Measurements from ENCODE around the gene RFPL1. TPM values are rescaled to one million over a fixed set of nuclear protein-coding genes. Genes with fewer than 3 reads are reported as not detected.
"Not testable (repeated sequence)": the region's sequence is repeated elsewhere in the genome, so short reads cannot be mapped to it uniquely, and the experiment has no call there.

Gene RFPL1
- total RNA-seq, 4 donors from 2014 or later = not detected

DNA sequence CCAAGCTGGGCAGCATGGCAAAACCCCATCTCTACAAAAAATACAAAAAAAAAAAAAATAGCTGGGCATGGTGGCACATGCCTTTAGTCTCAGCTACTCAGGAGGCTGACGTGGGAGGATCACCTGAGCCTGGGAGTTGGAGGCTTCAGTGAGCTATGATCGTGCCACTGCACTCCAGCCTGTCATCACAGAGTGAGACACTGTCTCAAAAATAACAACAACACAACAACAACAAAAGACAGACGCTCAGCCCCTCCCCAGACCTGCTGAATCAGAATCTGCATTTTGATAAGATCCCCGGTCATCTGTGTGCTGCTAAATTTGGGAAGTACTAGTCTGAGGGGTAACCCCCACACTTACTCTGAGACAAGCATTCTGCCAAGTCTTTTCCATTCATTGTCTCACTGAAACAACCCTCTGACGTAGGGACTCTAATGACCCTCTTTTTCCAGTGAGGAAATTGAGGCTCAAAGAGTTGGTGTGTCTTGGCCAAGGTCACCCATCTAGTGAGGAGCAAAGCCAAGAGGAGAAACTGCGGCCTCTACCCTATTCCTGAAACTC, 49.1 kb downstream of the RFPL1 start:
- WGBS, 2 donors = 87 to 89% methylated on average over 6 of the region's 6 CpGs
- TF ChIP-seq POLR2A (IDR thresholded peaks at IDR 0.05) = no peak
- TF ChIP-seq, protein P1, sequence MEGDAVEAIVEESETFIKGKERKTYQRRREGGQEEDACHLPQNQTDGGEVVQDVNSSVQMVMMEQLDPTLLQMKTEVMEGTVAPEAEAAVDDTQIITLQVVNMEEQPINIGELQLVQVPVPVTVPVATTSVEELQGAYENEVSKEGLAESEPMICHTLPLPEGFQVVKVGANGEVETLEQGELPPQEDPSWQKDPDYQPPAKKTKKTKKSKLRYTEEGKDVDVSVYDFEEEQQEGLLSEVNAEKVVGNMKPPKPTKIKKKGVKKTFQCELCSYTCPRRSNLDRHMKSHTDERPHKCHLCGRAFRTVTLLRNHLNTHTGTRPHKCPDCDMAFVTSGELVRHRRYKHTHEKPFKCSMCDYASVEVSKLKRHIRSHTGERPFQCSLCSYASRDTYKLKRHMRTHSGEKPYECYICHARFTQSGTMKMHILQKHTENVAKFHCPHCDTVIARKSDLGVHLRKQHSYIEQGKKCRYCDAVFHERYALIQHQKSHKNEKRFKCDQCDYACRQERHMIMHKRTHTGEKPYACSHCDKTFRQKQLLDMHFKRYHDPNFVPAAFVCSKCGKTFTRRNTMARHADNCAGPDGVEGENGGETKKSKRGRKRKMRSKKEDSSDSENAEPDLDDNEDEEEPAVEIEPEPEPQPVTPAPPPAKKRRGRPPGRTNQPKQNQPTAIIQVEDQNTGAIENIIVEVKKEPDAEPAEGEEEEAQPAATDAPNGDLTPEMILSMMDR (IDR thresholded peaks at IDR 0.05) = no peak
- no peak for DNase-seq (ENCODE audit: low spot score in 2 of 2)
- no peak overlapping the region for H3K4me3 ChIP-seq (ENCODE audit: low read depth, poor library complexity, severe bottlenecking)
- intact Hi-C loops (cut with DNase I; ENCODE audit: low total_unique reads) = no loop called here

DNA sequence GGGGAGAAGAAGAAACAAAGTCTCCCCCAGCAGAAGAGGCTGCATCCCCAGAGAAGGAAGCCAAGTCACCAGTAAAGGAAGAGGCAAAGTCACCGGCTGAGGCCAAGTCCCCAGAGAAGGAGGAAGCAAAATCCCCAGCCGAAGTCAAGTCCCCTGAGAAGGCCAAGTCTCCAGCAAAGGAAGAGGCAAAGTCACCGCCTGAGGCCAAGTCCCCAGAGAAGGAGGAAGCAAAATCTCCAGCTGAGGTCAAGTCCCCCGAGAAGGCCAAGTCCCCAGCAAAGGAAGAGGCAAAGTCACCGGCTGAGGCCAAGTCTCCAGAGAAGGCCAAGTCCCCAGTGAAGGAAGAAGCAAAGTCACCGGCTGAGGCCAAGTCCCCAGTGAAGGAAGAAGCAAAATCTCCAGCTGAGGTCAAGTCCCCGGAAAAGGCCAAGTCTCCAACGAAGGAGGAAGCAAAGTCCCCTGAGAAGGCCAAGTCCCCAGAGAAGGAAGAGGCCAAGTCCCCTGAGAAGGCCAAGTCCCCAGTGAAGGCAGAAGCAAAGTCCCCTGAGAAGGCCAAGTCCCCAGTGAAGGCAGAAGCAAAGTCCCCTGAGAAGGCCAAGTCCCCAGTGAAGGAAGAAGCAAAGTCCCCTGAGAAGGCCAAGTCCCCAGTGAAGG, 50.9 kb downstream of the RFPL1 start:
- DNase-seq (ENCODE audit: low spot score in 2 of 2) = peak in 1 of 2 donors; percentile 56
- WGBS, 2 donors = 77 to 78% methylated on average over 8 of the region's 8 CpGs
- intact Hi-C loops (cut with DNase I; ENCODE audit: low total_unique reads) = not testable (repeated sequence)

DNA sequence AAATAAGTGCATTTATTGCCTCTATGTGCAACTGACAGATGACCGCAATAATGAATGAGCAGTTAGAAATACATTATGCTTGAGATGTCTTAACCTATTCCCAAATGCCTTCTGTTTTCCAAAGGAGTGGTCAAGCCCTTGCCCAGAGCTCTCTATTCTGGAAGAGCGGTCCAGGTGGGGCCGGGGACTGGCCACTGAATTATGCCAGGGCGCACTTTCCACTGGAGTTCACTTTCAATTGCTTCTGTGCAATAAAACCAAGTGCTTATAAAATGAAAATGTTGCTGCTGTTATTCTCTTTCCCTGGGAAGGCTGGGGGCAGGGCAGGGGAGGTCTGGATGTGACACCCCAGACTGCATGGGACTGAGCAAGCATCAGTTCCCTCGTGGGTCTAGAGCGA, 52.6 kb downstream of the RFPL1 start:
- TF ChIP-seq, protein P1 (IDR thresholded peaks at IDR 0.05) = no peak
- intact Hi-C loops (cut with DNase I; ENCODE audit: low total_unique reads) = no loop called here
- H3K4me3 ChIP-seq (ENCODE audit: low read depth, poor library complexity, severe bottlenecking) = no peak overlapping the region
- 87 to 93% methylated on average over 6 of the region's 6 CpGs for WGBS, 2 donors
- DNase-seq (ENCODE audit: low spot score in 2 of 2) = no peak

More for the DNA sequence above, 50.9 kb downstream of the RFPL1 start:
- not testable (repeated sequence) for H3K4me3 ChIP-seq (ENCODE audit: low read depth, poor library complexity, severe bottlenecking)

Other genes starting within 250 kb of the RFPL1 start
- gene EMID1, start 232.7 kb upstream of the RFPL1 start, total RNA-seq = 1 to 10 TPM; 2.8 to 4.8 (median 3.6) TPM
- gene RHBDD3, start 170.6 kb upstream of the RFPL1 start, total RNA-seq = 10 to 100 TPM in 3 of 4 donors, 1 to 10 TPM in 1; 8.9 to 24.1 (median 20.5) TPM
- gene EWSR1, start 170.3 kb upstream of the RFPL1 start, total RNA-seq = 100 to 1,000 TPM; 128 to 169 (median 149) TPM
- 10 to 100 TPM; 58.0 to 75.0 (median 67.8) TPM for gene GAS2L1, start 131.9 kb upstream of the RFPL1 start, total RNA-seq
- gene RASL10A, start 122.9 kb upstream of the RFPL1 start, total RNA-seq = 1 to 10 TPM in 2 of 4 donors, under 1 TPM in 2; 0.17 to 2.9 (median 0.80) TPM
- 10 to 100 TPM; 65.4 to 95.5 (median 79.0) TPM for gene AP1B1, start 50.0 kb upstream of the RFPL1 start, total RNA-seq
- 1 to 10 TPM in 1 of 4 donors, under 1 TPM in 3; 0.23 to 3.0 (median 0.53) TPM for gene NEFH, start 41.6 kb downstream of the RFPL1 start, total RNA-seq
- gene THOC5, start 115.2 kb downstream of the RFPL1 start, total RNA-seq = 10 to 100 TPM; 14.2 to 30.5 (median 23.3) TPM
- gene NIPSNAP1, start 142.5 kb downstream of the RFPL1 start, total RNA-seq = 10 to 100 TPM; 19.8 to 23.7 (median 21.8) TPM
- 10 to 100 TPM; 16.7 to 32.0 (median 25.2) TPM for gene NF2, start 165.1 kb downstream of the RFPL1 start, total RNA-seq